Suprapubic skin (tissue), 3 donors: ENCODE results near the gene EYA3.

Experiments
- POLR2AphosphoS5 ChIP-seq, 3 donors: sonication (generic); formaldehyde crosslinking; IDR thresholded peaks; one replicate each; pipeline ENCODE4 v1.6.1; 2017; ENCODE audit warnings: antibody characterized with exemption in 3 of 3
- TF ChIP-seq, protein P1 (sequence below), 2 donors: fragments of 200-600 bp in 1 of 2; fragments of 450-650 bp in 1 of 2; sonication (generic) in 1 of 2; IDR thresholded peaks; one replicate each; pipeline ENCODE4 v1.5.1; 2016 to 2019; ENCODE audit warnings: antibody characterized with exemption in 2 of 2, mild to moderate bottlenecking in 1 of 2, moderate library complexity in 1 of 2

DNA sequence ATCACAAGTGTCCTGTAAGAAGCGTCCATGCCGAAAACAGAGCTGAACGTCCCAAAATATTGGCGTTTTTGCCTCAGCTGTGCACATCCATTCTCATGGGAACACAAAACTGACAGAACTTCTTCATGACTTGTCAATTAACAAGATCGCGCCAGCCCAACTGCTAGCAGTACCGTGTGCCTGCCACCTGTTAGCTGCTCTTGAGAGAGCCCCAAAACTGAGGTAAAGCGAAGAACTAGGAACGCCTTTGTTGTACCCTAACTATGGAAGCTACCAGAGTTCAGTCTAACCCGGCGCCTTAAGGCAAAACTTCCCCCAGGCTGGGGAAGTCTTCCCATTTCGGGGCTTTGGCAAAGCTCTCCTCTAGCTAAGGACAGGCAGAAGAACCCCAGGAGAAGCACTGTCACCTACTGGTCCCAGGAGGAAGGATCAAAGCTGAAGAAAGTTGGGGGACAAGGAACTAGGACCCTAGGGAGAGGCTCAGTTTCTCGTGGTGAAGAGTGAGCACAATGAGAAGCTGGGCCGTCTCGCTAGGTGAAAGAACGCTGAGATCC, 719 bp downstream of the EYA3 start:
- TF ChIP-seq, protein P1, sequence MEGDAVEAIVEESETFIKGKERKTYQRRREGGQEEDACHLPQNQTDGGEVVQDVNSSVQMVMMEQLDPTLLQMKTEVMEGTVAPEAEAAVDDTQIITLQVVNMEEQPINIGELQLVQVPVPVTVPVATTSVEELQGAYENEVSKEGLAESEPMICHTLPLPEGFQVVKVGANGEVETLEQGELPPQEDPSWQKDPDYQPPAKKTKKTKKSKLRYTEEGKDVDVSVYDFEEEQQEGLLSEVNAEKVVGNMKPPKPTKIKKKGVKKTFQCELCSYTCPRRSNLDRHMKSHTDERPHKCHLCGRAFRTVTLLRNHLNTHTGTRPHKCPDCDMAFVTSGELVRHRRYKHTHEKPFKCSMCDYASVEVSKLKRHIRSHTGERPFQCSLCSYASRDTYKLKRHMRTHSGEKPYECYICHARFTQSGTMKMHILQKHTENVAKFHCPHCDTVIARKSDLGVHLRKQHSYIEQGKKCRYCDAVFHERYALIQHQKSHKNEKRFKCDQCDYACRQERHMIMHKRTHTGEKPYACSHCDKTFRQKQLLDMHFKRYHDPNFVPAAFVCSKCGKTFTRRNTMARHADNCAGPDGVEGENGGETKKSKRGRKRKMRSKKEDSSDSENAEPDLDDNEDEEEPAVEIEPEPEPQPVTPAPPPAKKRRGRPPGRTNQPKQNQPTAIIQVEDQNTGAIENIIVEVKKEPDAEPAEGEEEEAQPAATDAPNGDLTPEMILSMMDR (IDR thresholded peaks at IDR 0.05), result no peak
- TF ChIP-seq POLR2AphosphoS5 (IDR thresholded peaks at IDR 0.05), result no peak
